Measurements from ENCODE around the gene TMEM132D. TPM values are rescaled to one million over a fixed set of nuclear protein-coding genes. Genes with fewer than 3 reads are reported as not detected.

Gene TMEM132D
- total and polyA plus RNA-seq, 2 donors (not counting 3 experiments of a cell fraction or from before 2014, with no cell fraction given): not detected

DNA sequence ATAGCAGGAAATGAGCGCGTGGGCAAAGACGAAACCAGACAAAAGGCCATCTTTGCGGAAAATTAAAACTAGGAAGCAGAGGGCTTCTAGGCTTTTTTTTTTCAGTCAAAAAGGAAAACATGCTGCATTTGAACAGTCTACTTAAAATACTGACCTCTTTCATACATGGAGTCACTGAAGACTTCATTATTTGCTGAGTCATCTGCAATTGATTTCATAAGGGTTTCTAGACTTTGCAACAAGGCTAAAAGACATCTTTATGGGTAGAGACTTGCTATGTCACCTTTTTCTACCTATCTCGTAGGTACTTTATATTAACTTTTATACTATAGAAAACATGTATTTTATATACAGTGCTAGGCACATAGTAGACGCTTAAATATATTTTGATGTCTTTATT is 238.4 kb downstream of the TMEM132D start:
- Histone ChIP-seq H2AFZ (ENCODE audit: low read depth, low read length) (no peak overlapping the region), H3K4me2 (ENCODE audit: insufficient read depth, low read length) (no peak overlapping the region), H3K9me1 (replicated peaks; ENCODE audit: control insufficient read depth, extremely low read depth, insufficient read depth, low read length) (no peaks in the 10 kb centered on the region), H3K4me1 (ENCODE audit: control insufficient read depth, extremely low read depth, insufficient read depth, low read length) (no peaks in the 10 kb centered on the region), H3K9ac (replicated peaks; ENCODE audit: extremely low read depth, insufficient read depth, low read length) (no peak overlapping the region), H3K79me2 (ENCODE audit: control insufficient read depth, insufficient read depth, low read length) (no peaks in the 10 kb centered on the region), H3K4me3 (replicated peaks in 1 of 3; ENCODE audit: insufficient read depth in 1 of 3, low read depth in 1 of 3, low read length in 3 of 3) (no peak overlapping the region), H3K36me3 (ENCODE audit: control insufficient read depth in 2 of 2, extremely low read depth in 1 of 2, insufficient read depth in 2 of 2, low read length in 2 of 2) (no peaks in the 10 kb centered on the region), H4K20me1 (replicated peaks; ENCODE audit: control insufficient read depth, extremely low read depth, insufficient read depth, low read length) (no peaks in the 10 kb centered on the region), H3K27me3 (ENCODE audit: control insufficient read depth in 2 of 2, insufficient read depth in 2 of 2, low read length in 2 of 2) (no peaks in the 10 kb centered on the region), H3K27ac (ENCODE audit: insufficient read depth, low read depth, low read length) (no peak overlapping the region), H3K9me3 (replicated peaks; ENCODE audit: control insufficient read depth, insufficient read depth, low read length) (no peaks in the 10 kb centered on the region)
- ChIA-PET CTCF (no interaction called here), POLR2A (no interaction called here)
- no peak for TF ChIP-seq POLR2AphosphoS5 (IDR thresholded peaks at IDR 0.05; ENCODE audit: insufficient read depth, low read depth, low read length)
- no peak for TF ChIP-seq GATA2 (IDR thresholded peaks at IDR 0.05; ENCODE audit: insufficient read depth, insufficient read length, low read depth, low read length)
- TF ChIP-seq, protein P1, sequence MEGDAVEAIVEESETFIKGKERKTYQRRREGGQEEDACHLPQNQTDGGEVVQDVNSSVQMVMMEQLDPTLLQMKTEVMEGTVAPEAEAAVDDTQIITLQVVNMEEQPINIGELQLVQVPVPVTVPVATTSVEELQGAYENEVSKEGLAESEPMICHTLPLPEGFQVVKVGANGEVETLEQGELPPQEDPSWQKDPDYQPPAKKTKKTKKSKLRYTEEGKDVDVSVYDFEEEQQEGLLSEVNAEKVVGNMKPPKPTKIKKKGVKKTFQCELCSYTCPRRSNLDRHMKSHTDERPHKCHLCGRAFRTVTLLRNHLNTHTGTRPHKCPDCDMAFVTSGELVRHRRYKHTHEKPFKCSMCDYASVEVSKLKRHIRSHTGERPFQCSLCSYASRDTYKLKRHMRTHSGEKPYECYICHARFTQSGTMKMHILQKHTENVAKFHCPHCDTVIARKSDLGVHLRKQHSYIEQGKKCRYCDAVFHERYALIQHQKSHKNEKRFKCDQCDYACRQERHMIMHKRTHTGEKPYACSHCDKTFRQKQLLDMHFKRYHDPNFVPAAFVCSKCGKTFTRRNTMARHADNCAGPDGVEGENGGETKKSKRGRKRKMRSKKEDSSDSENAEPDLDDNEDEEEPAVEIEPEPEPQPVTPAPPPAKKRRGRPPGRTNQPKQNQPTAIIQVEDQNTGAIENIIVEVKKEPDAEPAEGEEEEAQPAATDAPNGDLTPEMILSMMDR (IDR thresholded peaks at IDR 0.05; ENCODE audit: extremely low read depth in 1 of 2, insufficient read depth in 1 of 2, low read depth in 1 of 2, low read length in 2 of 2): no peak
- no peak for TF ChIP-seq EZH2 (IDR thresholded peaks at IDR 0.05; ENCODE audit: borderline replicate concordance, low read depth, low read length, severe bottlenecking)
- TF ChIP-seq MYC (IDR thresholded peaks at IDR 0.05; ENCODE audit: low read depth, low read length): no peak
- TF ChIP-seq JUN (IDR thresholded peaks at IDR 0.05; ENCODE audit: borderline replicate concordance, insufficient read depth, insufficient read length, low read depth): no peak
- TF ChIP-seq POLR2A (IDR thresholded peaks at IDR 0.05; ENCODE audit: low read depth, low read length): no peak
- TF ChIP-seq, protein P2, sequence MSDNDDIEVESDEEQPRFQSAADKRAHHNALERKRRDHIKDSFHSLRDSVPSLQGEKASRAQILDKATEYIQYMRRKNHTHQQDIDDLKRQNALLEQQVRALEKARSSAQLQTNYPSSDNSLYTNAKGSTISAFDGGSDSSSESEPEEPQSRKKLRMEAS (IDR thresholded peaks at IDR 0.05; ENCODE audit: insufficient read depth, insufficient read length): no peak
- no peak for TF ChIP-seq FOS (IDR thresholded peaks at IDR 0.05; ENCODE audit: borderline replicate concordance, insufficient read depth, low read length)
- no peak for FAIRE-seq
- no peak for DNase-seq (ENCODE audit: low read depth, low spot score)
- BruUV-seq (replicated peaks): no TSS peak
- dilution Hi-C loops (cut with MboI; ENCODE audit: extremely low pct_ligation_motif_present, low sequenced_read_pairs) (no loop called here), intact Hi-C loops (cut with micrococcal nuclease) (no loop called here)
